Right lobe of liver (tissue), 4 donors: ENCODE results near the gene CYTH1.

ENCODE experiments used
- CTCF ChIP-seq, 4 donors: fragments of 200-600 bp in 3 of 4; fragments of 450-650 bp in 1 of 4; IDR thresholded peaks; one replicate each; pipeline versions ENCODE4 v1.5.1 to v1.8.0; 2016 to 2022; ENCODE audit warnings: antibody characterized with exemption in 4 of 4, mild to moderate bottlenecking in 2 of 4
- POLR2A ChIP-seq: fragments of 450-650 bp; IDR thresholded peaks from one replicate; pipeline ENCODE4 v1.6.1; 2017; ENCODE audit warnings: antibody characterized with exemption, mild to moderate bottlenecking
- donor health status: DM: no; HTN: no; CAD: no.
- donor health status: DM: no; HTN: no; CAD: no.
- donor health status: DM: no; HTN: yes; CAD: no.

GRCh38 chr17:78652913-78653312 lies 129.2 kb downstream of the CYTH1 start:
- TF ChIP-seq POLR2A (no peak), CTCF (IDR thresholded peaks at IDR 0.05) (no peak)
